ENCODE measurements around the gene BICRAL. TPM values are rescaled to one million over a fixed set of nuclear protein-coding genes. Genes with fewer than 3 reads are reported as not detected.
"Not testable (repeated sequence)": the region's sequence is repeated elsewhere in the genome, so short reads cannot be mapped to it uniquely, and the experiment has no call there.

The BICRAL gene
- total and polyA plus RNA-seq, 5 donors, result 3.9 to 13.6 (median 12.6) TPM

DNA sequence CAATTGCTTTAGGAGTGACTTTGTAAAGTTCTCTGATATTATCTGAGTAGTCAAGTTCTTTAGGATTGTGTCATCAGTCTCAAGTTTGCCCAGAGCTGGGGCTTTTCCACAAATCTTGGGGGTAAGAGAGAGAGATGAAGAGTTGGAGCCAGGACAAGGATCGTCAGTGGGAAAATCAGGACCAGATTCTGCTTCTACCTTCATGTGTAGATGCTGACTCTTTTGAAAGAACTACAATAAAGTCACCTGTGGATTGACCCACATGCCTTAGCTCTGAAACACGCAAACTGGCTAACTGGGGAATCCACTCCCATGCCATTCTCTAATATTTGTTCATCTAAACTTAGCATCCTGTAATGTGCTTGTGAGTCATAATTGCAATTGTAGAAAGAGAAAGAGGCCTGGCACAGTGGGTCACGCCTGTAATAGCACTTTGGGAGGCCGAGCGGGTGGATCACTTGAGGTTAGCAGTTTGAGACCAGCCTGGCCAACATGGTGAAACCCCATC is 15.6 kb upstream of the BICRAL start:
- intact Hi-C loops (cut with DNase I), result no loop called here
- ATAC-seq, result no peak
- 94% methylated on average over 5 of the region's 5 CpGs for WGBS
- no peaks in the 10 kb centered on the region for H3K9me3 ChIP-seq (ENCODE audit: control insufficient read depth, low read length)
- H3K27me3 ChIP-seq (ENCODE audit: control insufficient read depth, insufficient read depth), result no peaks in the 10 kb centered on the region
- H3K4me3 ChIP-seq (ENCODE audit: low read length), result no peak overlapping the region
- H3K4me1 ChIP-seq (ENCODE audit: control insufficient read depth, insufficient read depth, low read length), result peaks cover 4% of the 10 kb centered on the region
- H3K27ac ChIP-seq (ENCODE audit: low read length), result no peak overlapping the region
- no peak for DNase-seq

DNA sequence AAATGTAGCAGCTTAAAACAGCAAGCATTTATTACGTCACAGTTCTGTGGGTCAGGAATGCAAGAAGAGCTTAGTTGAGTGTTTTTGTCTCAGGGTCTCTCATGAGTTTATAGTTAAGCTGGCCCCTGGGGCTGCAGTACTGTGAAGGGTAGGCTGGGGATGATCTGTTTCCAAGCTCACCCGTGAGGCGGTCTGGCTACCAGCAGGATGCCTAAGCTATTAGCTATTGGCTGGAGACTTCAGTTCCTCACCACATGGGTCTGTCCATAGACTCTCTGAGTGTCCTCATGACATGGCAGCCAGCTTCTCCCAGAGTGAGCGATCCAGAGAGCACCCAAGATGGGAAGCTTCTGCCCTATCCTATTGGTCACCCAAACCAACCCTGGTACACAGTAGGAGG is 12.8 kb upstream of the BICRAL start:
- no peak for ATAC-seq
- Histone ChIP-seq H3K4me1 (ENCODE audit: control insufficient read depth, insufficient read depth, low read length) (peaks cover 4% of the 10 kb centered on the region), H3K9me3 (ENCODE audit: control insufficient read depth, low read length) (no peaks in the 10 kb centered on the region), H3K27ac (ENCODE audit: low read length) (no peak overlapping the region), H3K4me3 (ENCODE audit: low read length) (no peak overlapping the region), H3K27me3 (ENCODE audit: control insufficient read depth, insufficient read depth) (no peaks in the 10 kb centered on the region)
- 96% methylated on average over 4 of the region's 4 CpGs for WGBS
- intact Hi-C loops (cut with DNase I), result no loop called here
- no peak for DNase-seq

DNA sequence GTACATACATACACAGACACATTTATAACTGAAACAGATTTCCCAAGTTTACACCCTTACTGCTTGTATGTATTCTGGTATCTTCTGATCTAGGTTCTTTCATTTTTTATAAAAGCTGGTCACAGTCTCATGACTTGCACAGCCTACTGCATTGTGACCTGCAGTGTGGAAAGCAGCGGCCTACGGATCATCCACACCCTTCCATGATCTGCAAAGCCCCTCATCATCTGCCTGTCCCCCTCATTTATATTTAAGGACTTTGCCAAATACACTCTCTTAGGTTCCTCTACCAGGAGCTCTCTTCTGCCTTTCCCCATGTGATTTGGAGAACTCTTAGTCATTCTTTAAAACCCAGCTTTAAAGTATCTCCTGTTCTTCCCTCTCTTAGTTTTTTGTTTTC is 12.0 kb upstream of the BICRAL start:
- H3K27me3 ChIP-seq (ENCODE audit: control insufficient read depth, insufficient read depth), result no peaks in the 10 kb centered on the region
- no peak overlapping the region for H3K4me3 ChIP-seq (ENCODE audit: low read length)
- H3K4me1 ChIP-seq (ENCODE audit: control insufficient read depth, insufficient read depth, low read length), result peaks cover 4% of the 10 kb centered on the region
- WGBS, result 95% methylated on average over 2 of the region's 2 CpGs
- DNase-seq, result no peak
- H3K27ac ChIP-seq (ENCODE audit: low read length), result no peak overlapping the region
- H3K9me3 ChIP-seq (ENCODE audit: control insufficient read depth, low read length), result no peaks in the 10 kb centered on the region
- intact Hi-C loops (cut with DNase I), result no loop called here
- ATAC-seq, result no peak

DNA sequence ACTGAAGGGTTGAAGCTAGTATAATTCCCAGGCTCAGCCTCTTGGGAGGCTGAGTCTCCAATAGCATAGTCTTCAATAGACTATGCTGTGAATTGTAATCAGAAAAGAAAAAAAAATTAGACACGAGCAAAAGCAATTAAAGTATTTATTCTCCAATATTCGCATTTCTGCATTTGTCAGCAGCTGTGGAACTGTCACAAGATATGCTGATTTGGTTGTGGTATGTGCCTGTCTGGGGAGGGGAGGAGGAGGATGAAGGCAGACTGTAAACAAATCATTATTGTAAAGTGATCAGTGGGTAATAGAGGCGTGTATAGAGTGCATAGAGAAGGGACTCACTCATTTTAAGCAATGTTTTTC is 10.1 kb upstream of the BICRAL start:
- ATAC-seq, result no peak
- H3K9me3 ChIP-seq (ENCODE audit: control insufficient read depth, low read length), result no peaks in the 10 kb centered on the region
- H3K27me3 ChIP-seq (ENCODE audit: control insufficient read depth, insufficient read depth), result no peaks in the 10 kb centered on the region
- intact Hi-C loops (cut with DNase I), result no loop called here
- DNase-seq, result no peak
- H3K4me3 ChIP-seq (ENCODE audit: low read length), result no peak overlapping the region
- H3K4me1 ChIP-seq (ENCODE audit: control insufficient read depth, insufficient read depth, low read length), result peaks cover 4% of the 10 kb centered on the region
- H3K27ac ChIP-seq (ENCODE audit: low read length), result no peak overlapping the region
- WGBS, result 60% methylated on average over 3 of the region's 3 CpGs

DNA sequence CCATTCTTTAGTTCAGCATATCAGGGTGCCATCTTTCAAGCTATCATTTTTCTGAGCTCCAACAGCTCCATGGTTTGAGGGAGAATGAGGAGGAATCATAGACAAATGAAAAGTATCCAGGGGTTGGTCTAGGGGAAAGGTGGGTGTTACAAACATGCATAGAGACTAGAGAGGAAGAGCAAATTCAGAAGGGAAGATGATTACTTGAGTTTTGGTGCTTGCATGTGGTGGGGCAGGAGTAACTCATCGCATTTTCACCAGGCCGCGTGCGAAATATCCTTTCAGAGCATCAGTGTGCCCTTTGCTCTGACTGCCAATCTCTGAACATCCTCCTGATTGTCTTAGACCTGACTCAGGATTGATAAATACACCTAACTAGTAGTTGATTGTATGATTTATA is 7.7 kb upstream of the BICRAL start:
- Histone ChIP-seq H3K4me1 (ENCODE audit: control insufficient read depth, insufficient read depth, low read length) (no peaks in the 10 kb centered on the region), H3K9me3 (ENCODE audit: control insufficient read depth, low read length) (no peaks in the 10 kb centered on the region), H3K27ac (ENCODE audit: low read length) (no peak overlapping the region), H3K27me3 (ENCODE audit: control insufficient read depth, insufficient read depth) (no peaks in the 10 kb centered on the region), H3K4me3 (ENCODE audit: low read length) (no peak overlapping the region)
- intact Hi-C loops (cut with DNase I), result no loop called here
- WGBS, result 95% methylated on average over 4 of the region's 4 CpGs
- ATAC-seq (no peak), DNase-seq (no peak)

DNA sequence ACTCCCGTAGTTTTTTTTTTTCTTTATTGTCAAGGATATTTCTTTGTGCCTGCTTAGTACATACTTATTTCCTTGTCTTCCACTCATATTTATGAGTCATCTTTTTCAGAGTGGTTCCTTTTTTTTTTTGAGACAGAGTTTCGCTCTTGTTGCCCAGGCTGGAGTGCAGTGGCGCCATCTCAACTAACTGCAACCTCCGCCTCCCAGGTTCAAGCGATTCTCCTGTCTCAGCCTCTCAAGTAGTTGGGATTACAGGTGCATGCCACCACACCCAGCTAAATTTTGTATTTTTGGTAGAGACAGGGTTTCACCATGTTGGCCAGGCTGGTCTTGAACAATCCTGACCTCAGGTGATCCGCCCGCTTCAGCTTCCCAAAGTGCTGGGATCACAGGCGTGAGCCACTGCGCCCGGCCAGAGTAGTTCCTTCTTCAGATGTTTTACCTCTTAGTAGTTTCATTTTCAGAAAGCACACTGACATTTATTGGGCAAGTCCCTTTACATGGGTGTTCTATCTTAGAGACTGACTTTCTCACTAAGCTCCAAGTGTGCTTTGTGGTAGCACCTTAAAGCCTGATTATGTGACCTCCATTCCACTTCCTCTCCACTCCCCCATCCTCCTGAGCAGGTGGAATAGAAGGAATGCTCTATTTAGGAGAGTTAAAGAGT is 6.9 kb upstream of the BICRAL start:
- H3K4me3 ChIP-seq (ENCODE audit: low read length); intact Hi-C loops (cut with DNase I); H3K27me3 ChIP-seq (ENCODE audit: control insufficient read depth, insufficient read depth); H3K9me3 ChIP-seq (ENCODE audit: control insufficient read depth, low read length); ATAC-seq; H3K4me1 ChIP-seq (ENCODE audit: control insufficient read depth, insufficient read depth, low read length); H3K27ac ChIP-seq (ENCODE audit: low read length): not testable (repeated sequence)
- 81% methylated on average over 10 of the region's 10 CpGs for WGBS
- peak in 2 of 3 donors; percentile 62 to 69 for DNase-seq

DNA sequence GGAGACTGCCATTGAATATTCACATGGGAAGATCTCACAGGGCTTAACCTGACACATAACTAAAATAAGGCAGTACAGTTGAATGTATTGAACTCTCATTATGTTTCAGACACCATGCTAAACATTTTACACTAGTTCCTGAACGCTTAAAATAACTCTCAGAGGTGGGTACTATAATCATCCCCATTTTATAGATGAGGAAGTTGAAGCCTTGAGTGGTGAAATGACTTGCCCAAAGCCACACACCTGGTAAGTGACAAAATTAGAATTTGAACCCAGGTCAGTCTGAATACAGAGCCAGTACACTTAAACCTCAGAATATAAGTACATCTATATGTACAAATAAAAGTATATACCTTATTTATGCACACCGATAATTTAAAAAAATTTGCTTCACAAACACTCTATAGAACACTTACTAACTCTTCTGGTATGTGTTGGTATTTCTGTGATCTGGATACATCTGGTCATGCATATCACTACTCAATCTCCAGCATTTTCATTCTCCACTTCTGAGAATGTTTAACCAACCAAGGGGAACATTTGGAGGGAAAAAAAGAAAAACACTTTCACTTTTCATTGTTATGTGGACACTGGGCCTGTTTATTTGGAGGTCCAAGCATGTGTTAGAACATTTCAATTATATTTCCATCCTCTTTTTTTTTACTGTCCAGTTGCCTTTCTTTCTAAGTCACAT is 4.6 kb upstream of the BICRAL start:
- intact Hi-C loops (cut with DNase I), result no loop called here
- no peak overlapping the region for H3K4me3 ChIP-seq (ENCODE audit: low read length)
- no peaks in the 10 kb centered on the region for H3K9me3 ChIP-seq (ENCODE audit: control insufficient read depth, low read length)
- H3K4me1 ChIP-seq (ENCODE audit: control insufficient read depth, insufficient read depth, low read length), result no peaks in the 10 kb centered on the region
- DNase-seq, result no peak
- H3K27me3 ChIP-seq (ENCODE audit: control insufficient read depth, insufficient read depth), result no peaks in the 10 kb centered on the region
- ATAC-seq, result no peak
- H3K27ac ChIP-seq (ENCODE audit: low read length), result no peak overlapping the region
- 95% methylated on average over 2 of the region's 2 CpGs for WGBS

DNA sequence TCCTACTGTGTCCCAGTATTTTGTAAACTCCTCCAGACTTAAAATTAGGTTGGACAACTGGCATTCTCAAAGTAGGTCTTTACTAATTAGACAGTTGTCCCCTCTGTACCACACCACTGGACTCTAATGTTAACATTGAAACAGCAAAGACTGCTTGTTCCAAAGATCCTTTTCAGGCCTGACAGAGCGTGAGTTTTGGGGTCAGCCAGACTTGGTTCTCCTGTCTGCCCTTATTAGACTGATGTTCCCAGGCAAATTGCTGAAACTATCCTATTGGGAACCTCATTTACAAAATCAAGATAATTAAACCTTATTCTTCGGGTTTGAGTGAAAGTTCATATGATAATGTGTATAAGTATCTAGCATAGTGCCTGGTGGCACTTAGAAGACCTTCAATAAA is 3.7 kb upstream of the BICRAL start:
- Histone ChIP-seq H3K4me1 (ENCODE audit: control insufficient read depth, insufficient read depth, low read length) (no peaks in the 10 kb centered on the region), H3K27me3 (ENCODE audit: control insufficient read depth, insufficient read depth) (no peaks in the 10 kb centered on the region), H3K9me3 (ENCODE audit: control insufficient read depth, low read length) (no peaks in the 10 kb centered on the region), H3K4me3 (ENCODE audit: low read length) (no peak overlapping the region), H3K27ac (ENCODE audit: low read length) (no peak overlapping the region)
- intact Hi-C loops (cut with DNase I), result no loop called here
- DNase-seq (no peak), ATAC-seq (no peak)
- WGBS, result 91% methylated on average over 2 of the region's 2 CpGs

DNA sequence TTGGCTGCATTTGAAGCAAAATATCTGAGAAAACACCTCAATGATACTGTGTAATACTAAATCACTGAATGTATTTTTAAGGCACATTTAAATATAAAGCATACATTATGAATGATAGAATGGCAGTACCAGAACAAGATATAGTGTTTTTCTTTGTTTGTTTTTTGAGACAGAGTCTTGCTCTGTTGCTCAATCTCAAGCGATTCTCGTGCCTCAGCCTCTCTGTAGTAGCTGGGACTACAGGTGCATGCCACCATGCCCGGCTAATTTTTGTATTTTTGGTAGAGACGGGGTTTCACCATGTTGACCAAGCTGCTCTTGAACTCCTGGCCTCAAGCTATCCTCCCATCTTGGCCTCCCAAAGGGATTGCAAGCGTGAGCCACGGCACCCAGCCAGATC is 2.3 kb upstream of the BICRAL start:
- 94% methylated on average over 6 of the region's 6 CpGs for WGBS
- no peak for DNase-seq
- intact Hi-C loops (cut with DNase I), result no loop called here
- no peaks in the 10 kb centered on the region for H3K9me3 ChIP-seq (ENCODE audit: control insufficient read depth, low read length)
- ATAC-seq, result no peak
- no peak overlapping the region for H3K27ac ChIP-seq (ENCODE audit: low read length)
- no peak overlapping the region for H3K4me3 ChIP-seq (ENCODE audit: low read length)
- no peaks in the 10 kb centered on the region for H3K27me3 ChIP-seq (ENCODE audit: control insufficient read depth, insufficient read depth)
- H3K4me1 ChIP-seq (ENCODE audit: control insufficient read depth, insufficient read depth, low read length), result no peaks in the 10 kb centered on the region

DNA sequence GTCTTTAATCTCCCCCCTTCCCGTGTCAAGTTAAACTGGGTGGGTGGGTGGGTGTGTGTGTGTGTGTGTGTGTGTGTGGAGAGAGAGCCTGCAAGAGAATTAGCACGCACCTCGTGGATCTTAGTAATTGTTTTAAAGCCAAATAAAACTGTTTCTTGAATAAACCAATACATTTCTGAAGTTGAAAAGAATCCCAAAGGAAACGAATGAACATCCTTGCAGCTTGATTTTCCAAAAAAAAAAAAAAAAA is 381 bp upstream of the BICRAL start:
- Histone ChIP-seq H3K4me3 (ENCODE audit: low read length) (peak overlapping the region; percentile 86), H3K9me3 (ENCODE audit: control insufficient read depth, low read length) (no peaks in the 10 kb centered on the region), H3K27ac (ENCODE audit: low read length) (no peak overlapping the region), H3K4me1 (ENCODE audit: control insufficient read depth, insufficient read depth, low read length) (no peaks in the 10 kb centered on the region), H3K27me3 (ENCODE audit: control insufficient read depth, insufficient read depth) (no peaks in the 10 kb centered on the region)
- 0% methylated on average over 4 of the region's 4 CpGs for WGBS
- DNase-seq, result no peak
- intact Hi-C loops (cut with DNase I), result loop anchor here in 2 of 4 donors (5.0 kb wide), 1 partner anchor 34 kb away; the partner anchor contains the start of gene TBCC (in 2 of the 2)
- ATAC-seq, result no peak

DNA sequence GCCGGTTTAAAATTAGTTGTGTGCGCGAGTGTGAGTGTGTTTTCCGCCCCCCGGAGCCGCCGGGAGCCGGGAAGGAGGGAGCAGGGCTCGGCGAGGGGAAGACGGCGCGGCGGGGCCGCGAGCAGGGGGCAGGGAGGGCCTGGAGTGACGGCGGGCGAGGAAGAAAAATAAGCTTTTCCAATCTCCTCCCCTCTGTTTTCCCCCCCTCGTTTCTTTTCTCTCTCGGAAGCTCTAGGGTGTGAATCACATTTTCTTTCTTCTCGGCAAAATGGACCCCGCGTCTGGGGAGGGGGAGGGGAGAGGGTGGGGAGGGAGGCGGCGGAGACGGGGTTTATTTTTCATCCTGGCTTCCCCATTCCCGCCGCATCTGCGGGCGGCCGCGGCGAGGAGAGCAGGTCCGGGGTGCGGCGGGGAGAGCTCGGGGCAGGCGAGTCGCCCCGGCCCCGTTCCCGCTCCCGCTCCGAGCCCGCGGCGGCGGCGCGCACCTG is 881 bp downstream of the BICRAL start:
- intact Hi-C loops (cut with DNase I), result loop anchor here in 2 of 4 donors (5.0 kb wide), 1 partner anchor 35 kb away; the partner anchor contains the start of gene TBCC (in 2 of the 2)
- Histone ChIP-seq H3K9me3 (ENCODE audit: control insufficient read depth, low read length) (no peaks in the 10 kb centered on the region), H3K4me1 (ENCODE audit: control insufficient read depth, insufficient read depth, low read length) (peaks cover 5% of the 10 kb centered on the region), H3K4me3 (ENCODE audit: low read length) (peak overlapping the region; percentile 86), H3K27me3 (ENCODE audit: control insufficient read depth, insufficient read depth) (no peaks in the 10 kb centered on the region), H3K27ac (ENCODE audit: low read length) (peak overlapping the region; percentile 96)
- DNase-seq, result peak; percentile 86 to 94 (median 92)
- under 1% methylated on average over 51 of the region's 51 CpGs for WGBS
- ATAC-seq, result peak; percentile 85 to 88

Measured in right cardiac atrium (tissue), 5 donors.